Esophagus squamous epithelium (tissue), 4 donors: ENCODE data around the gene HTR3A.

Experiments used
- CTCF ChIP-seq, 6 experiments: fragments of 450-650 bp in 4 of 6; fragments of 200-600 bp in 2 of 6; sonication (generic) in 2 of 6; IDR thresholded peaks; one replicate each; pipeline ENCODE4 v1.5.1; 2016 to 2019; ENCODE audit warnings: antibody characterized with exemption in 6 of 6, mild to moderate bottlenecking in 4 of 6, moderate library complexity in 4 of 6
- POLR2A ChIP-seq, 4 donors: fragments of 450-650 bp; IDR thresholded peaks; one replicate each; pipeline ENCODE4 v1.6.1; 2017; ENCODE audit warnings: antibody characterized with exemption in 4 of 4, mild to moderate bottlenecking in 4 of 4, moderate library complexity in 3 of 4

- TF ChIP-seq CTCF (IDR thresholded peaks at IDR 0.05) (no peak), POLR2A (IDR thresholded peaks at IDR 0.05) (no peak)
Measured at GRCh38 chr11:113980785-113981184, 5.9 kb downstream of the HTR3A start.
